GM19239 (cell line): ENCODE results near the gene MYL2.
"Not testable (repeated sequence)": the region's sequence is repeated elsewhere in the genome, so short reads cannot be mapped to it uniquely, and the experiment has no call there.

ENCODE experiments used
- DNase-seq: peaks from one replicate; pipeline ENCODE4 v3.0.0; 2011; ENCODE audit warnings: low spot score; ENCODE audit not compliant: insufficient read length
- FAIRE-seq: peaks from 2 replicates; lab custom pipeline; 2011; peaks lifted over from hg19 to GRCh38; lab: Jason Lieb, UNC

The MYL2 gene, protein sequence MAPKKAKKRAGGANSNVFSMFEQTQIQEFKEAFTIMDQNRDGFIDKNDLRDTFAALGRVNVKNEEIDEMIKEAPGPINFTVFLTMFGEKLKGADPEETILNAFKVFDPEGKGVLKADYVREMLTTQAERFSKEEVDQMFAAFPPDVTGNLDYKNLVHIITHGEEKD

GRCh38 chr12:110920324-110920910 is at the start of gene MYL2:
Gene MYL2, minus strand, starts transcription at chr12:110920579. Its CDS starts 50 bp downstream, at chr12:110920529.
- no peak for DNase-seq
- no peak for FAIRE-seq

DNA sequence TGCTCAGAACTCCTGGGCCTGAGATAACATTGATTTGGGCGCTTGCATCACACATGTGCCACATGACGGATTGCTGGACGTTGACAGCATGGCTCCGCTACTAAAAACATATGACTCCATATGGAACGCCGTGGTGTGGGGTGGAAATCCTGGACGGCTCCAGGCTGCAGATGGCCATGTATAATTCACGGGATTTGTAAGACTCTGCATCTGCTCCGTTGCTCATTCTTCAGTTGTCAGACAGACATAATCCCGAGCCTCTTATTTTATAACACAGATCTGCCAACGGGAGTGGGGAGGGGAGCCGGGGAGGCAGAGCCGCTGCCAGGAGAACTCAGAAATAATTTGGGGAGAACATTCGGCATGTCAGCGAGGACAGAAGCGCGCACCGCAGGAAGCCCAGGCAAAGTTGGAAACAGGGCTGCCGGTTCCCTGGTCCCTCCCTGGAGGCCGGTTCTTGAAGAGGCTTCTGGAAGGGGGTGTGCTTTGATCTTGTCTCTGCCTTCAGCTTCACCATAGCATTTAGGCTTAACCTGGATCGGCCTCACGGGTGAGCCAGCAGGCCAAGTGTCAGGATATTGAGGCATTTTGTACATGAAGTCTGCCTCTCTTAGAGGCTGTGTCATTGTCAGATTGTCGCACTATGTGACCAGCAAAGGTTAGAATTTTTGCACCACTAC is 45.8 kb upstream of the MYL2 start:
- FAIRE-seq, result no peak
- DNase-seq, result no peak

- DNase-seq (no peak), FAIRE-seq (no peak)
Observed at GRCh38 chr12:110965574-110965973, 45.2 kb upstream of the MYL2 start.

- no peak for DNase-seq
Observed at GRCh38 chr12:110960795-110961194, 40.4 kb upstream of the MYL2 start.

DNA sequence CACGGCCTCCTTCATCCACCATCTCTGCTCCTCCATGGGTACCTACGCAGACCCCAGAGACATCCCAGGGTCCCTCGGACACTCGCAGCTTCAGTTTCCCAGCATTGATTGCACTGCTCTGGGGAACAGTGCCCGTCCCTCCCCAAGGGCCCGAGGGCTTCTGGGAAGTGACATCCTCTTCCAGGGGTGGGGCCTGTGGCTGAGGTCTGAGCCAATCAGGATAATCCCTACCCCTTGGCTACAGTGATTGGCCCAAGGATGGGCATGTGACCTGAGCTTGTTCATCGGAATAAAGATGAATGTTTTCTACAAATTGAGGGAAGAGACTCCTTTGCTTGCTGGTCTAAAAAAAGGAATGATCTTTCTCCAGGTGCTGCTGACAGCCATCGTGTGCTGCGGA is 37.3 kb upstream of the MYL2 start:
- no peak for DNase-seq
- no peak for FAIRE-seq

More at GRCh38 chr12:110960795-110961194, 40.4 kb upstream of the MYL2 start:
- no peak for FAIRE-seq

DNA sequence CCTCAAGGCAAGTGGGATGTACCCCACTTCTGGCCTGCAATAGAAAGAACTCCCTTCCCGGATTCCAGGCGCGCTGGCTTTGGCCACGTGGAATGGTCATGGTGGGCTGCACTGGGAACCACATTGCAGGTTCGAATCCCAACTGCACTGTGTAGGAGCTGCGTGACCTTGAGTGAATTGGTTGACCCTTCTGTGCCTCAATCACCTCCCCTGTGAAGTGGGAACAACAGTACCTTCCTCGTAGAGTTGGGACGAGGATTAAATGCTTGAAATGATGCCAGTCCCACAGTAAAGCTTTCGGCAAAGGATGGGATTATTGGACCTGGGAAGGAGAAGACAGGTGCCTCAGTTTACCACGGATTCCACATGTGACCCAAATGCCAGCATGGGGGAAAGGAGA is 36.8 kb upstream of the MYL2 start:
- no peak for FAIRE-seq
- DNase-seq, result no peak

DNA sequence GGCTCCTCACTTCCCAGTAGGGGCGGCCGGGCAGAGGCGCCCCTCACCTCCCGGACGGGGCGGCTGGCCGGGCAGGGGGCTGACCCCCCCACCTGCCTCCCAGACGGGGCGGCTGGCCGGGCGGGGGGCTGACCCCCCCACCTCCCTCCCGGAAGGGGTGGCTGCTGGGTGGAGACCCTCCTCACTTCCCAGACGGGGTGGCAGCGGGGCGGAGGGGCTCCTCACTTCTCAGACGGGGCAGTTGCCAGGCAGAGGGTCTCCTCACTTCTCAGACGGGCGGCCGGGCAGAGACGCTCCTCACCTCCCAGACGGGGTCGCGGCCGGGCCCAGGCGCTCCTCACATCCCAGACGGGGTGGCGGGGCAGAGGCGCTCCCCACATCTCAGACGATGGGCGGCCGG is 30.5 kb upstream of the MYL2 start:
- FAIRE-seq, DNase-seq: not testable (repeated sequence)

GRCh38 chr12:110950466-110950865 is 30.1 kb upstream of the MYL2 start:
- FAIRE-seq, DNase-seq: not testable (repeated sequence)

- FAIRE-seq, result no peak
- no peak for DNase-seq
Observed at GRCh38 chr12:110948041-110948440, 27.7 kb upstream of the MYL2 start.

DNA sequence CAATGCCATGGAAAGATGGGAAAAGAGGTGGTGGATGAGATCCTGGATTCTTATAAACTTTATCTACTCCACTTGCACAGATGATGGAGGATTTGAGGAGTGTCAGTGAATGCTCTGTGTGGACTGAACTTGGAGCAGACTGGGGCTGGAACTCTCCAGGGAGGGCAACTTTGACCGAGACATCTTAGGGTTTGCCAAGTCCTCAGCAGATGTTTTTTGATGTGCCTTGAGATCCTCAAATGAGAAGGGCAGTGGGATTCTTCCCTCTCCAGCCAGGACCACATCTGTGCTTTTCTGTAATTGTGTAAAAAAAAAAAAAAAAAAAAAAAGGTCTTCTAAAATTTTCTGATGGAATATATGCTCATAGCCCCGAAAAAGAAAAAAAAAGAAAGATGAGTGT is 23.0 kb upstream of the MYL2 start:
- DNase-seq (no peak), FAIRE-seq (no peak)

GRCh38 chr12:110941391-110941790 is 21.0 kb upstream of the MYL2 start:
- no peak for DNase-seq
- no peak for FAIRE-seq

DNA sequence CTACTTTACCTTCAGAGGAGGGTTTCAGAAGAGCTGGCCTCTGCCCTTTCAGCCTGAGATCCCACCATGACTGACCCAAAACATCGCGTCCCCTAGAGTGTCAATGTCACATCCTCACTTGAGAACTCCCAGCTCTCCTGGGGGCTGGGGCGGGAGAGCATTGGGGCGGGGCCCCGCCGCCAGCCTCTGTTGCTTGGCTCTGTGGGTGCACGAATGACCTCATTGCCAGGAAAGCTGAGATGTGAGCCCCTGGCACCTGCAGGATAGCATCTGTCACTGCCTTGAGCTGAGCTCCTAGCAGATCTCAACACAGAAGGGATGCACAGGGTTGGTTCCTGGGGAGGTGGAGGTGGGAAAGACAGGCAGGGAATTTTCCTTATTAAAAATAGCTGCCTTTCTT is 20.6 kb upstream of the MYL2 start:
- no peak for FAIRE-seq
- DNase-seq, result no peak

GRCh38 chr12:110940296-110940695 is 19.9 kb upstream of the MYL2 start:
- DNase-seq (no peak), FAIRE-seq (no peak)

DNA sequence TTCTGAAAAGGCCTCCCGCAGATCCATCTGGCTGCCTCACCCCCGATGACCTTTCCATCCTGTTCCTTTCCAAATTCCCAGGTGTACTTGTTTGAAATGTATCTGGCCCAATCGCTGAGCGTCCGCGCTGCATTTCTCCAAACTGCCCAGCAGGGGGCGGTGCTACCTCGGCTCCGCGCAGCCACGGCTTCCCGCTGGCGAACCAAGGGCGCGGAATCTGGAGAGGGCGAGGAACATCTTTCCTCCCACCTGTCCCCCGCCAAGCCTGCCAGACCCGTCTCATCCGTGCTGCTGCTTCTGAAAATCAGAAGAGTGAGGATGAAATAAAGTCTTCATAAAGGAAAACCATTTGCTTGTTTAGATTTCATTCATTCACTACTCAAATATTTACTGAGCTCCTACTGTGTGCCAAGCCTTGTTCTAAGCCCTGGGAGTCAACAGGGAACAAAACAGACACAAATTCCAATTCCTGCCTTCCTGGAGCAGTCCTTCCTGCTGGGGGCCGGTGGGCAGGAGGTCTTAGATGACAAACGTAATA is 16.8 kb upstream of the MYL2 start:
- FAIRE-seq, result peak; percentile 83
- DNase-seq, result peak; percentile 64

- no peak for DNase-seq
- no peak for FAIRE-seq
Observed at GRCh38 chr12:110936367-110937103, 16.2 kb upstream of the MYL2 start.

GRCh38 chr12:110935588-110935987 is 15.2 kb upstream of the MYL2 start:
- no peak for FAIRE-seq
- DNase-seq, result no peak

GRCh38 chr12:110934093-110934852 is 13.9 kb upstream of the MYL2 start:
- DNase-seq, result no peak
- no peak for FAIRE-seq

DNA sequence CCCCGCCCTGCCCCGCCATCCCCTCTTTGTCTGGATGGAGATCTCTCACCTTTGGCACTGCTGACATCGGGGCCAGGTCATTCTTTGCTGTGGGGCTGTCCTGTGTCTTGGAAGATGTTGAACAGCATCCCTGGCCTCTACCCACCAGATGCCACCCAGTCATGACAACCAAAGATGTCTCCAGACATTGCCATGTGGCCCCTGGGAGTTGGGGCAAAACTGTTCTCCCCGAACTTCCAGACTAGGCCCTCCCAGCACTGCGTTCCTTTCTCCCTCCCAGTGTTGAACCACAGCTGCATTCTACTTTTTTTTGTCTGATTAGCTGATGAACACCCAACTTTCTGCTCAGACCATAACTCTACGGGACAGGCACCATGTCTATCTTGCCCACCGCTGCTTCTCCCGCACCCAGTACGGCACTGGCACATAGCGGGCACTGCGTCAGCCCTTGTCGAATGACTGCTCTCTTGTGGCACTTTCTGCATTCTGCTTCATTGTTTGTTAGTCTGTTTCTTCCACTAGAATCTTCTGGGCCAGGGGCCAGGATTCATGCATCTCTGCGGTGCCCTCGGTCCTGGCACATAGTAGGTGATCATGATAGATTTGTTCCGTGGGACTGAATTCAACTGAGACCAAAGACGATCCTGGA is 13.1 kb upstream of the MYL2 start:
- no peak for DNase-seq
- no peak for FAIRE-seq

- FAIRE-seq, result no peak
- DNase-seq, result no peak
Observed at GRCh38 chr12:110932046-110932445, 11.7 kb upstream of the MYL2 start.

DNA sequence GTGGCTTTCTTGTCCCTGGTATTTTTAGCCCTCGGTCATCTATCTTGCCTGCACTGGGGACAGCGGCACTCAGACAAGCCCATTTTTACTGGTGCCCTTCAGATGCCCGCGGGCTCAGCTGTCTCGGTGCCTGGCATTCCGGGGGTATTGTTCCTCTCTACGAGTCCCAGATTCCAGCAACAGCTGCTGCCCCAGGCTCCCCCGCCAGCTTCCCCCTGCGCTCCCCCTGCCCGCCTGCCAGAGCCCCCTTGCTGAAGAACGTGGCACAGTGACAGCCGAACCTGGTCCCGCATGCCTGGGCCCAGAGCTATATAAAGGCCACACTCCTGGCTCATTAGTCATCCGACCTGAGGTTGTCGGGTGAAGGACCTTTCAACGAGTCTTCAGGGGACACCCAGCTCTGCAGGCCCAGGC is 10.9 kb upstream of the MYL2 start:
- no peak for FAIRE-seq
- DNase-seq, result no peak
